VCaP (cell line): ENCODE measurements around the gene CFAP73.

ENCODE experiments used
- H3K27ac ChIP-seq: fragments of 450-650 bp; 2 replicates; pipeline ENCODE4 v1.5.1; 2017
- CTCF ChIP-seq: fragments of 450-650 bp; conservative IDR thresholded peaks from 2 replicates; pipeline ENCODE4 v1.5.1; 2017; ENCODE audit warnings: mild to moderate bottlenecking, moderate library complexity

CFAP73 gene

GRCh38 chr12:113155060-113155459 is 5.5 kb downstream of the CFAP73 start:
- no peak for TF ChIP-seq CTCF
- no peak overlapping the region for H3K27ac ChIP-seq

DNA sequence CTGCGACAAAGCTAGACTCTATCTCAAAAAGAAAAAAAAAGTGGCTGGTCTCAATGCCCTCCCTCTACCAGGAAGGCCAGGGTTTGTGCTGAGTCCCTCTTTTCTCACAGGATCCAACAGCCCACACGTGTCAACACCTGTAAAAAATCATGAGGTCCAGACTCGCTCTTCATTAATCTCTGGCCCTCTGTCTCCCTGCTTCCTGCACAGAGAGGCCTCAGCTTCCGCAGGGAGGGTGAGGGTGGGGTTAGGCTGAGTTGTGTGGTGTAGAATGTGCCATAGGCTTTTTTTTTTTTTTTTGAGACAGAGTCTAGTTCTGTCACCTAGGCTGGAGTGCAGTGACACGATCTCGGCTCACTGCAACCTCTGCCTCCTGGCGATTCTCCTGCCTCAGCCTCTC is 6.1 kb downstream of the CFAP73 start:
- no peak for TF ChIP-seq CTCF
- H3K27ac ChIP-seq, result no peak overlapping the region

DNA sequence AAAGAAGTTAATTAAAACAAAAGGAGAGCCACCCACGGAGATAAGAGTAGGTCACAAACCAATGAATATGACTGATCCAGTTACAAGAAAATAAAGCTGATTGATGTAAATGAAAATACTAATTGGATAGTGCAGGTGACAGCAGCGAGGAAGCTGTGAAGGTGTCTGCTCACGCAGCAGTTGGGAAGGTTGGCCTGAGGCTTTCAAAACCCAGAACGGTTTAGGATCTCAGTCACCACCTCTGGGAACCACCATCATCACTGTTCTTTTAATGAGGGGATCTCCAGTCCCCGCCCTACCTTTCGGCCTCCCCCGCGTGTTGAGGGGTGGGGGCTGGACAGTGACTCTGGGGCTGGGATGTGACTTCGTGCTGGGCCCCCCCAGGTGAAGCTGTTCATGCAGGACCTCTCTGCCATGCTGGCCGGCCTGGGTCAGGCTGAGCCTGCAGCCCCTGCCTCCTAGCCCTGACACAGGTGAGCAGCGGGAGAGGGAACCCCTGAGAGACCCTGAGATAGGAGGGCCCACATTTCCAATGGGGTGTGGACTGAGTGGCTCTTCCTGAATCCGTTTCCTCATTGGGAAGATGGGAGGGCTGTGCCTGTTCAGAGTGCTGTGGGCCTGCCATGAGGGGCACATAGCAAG is 7.8 kb downstream of the CFAP73 start:
- no peak overlapping the region for H3K27ac ChIP-seq

DNA sequence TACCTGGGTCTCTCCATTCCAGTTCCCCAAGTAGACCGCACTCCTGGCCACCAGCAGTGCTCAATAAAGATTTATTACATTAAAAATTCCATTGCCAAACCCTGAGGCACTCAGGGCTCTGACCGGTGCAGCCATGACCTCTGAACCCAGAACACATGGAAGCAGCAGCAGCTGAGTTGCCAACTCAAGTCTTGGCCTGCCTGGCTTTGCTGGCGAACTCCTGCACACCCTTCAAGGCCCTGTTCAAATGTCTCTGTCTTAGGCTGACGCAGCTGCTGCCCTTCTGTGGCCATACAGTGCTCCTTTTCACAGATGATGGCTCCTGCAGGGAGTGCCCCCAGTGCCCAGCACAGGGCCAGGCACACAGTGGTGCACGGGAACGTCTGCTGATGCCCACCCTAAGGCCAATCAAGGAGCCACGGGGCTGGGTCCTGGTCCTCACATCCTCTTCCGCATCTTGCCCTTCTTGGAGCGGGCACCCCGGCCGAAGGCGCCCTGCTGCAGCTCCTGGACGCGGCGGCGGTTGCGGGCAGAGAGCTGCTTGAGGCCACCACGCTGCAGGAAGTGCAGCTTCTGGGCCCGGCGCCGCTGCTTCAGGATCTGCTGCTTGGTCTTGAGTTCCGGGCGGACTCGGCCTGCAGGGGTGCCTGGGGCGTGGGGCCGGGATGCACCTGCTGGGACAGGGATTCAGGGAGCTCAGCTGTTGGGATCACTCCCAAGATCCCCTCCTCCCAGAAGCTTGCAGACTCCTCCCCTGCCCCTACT is 9.1 kb downstream of the CFAP73 start:
- H3K27ac ChIP-seq, result no peak overlapping the region
- TF ChIP-seq CTCF, result no peak

More for the DNA sequence above, 7.8 kb downstream of the CFAP73 start:
- TF ChIP-seq CTCF, result no peak

DNA sequence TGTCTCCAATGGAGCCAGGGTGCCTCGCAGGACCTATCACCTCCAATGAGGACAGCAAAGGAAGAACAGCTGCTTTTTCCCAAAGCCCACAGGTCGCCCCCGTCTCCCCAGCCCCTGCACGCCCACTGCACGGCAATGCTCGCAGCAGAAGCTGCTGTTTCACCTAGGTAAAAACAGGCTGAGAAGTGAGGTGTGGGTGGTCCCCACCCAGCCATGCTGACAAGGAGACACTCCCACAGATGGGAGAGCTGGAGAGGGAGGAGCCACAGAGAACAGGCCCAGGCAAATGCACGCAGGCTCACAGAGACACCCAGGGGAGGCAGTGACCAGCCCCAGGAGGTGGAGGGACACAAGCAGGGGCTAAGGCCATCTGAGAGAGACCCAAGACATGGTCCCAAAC is 10.4 kb downstream of the CFAP73 start:
- TF ChIP-seq CTCF, result no peak
- H3K27ac ChIP-seq, result no peak overlapping the region

DNA sequence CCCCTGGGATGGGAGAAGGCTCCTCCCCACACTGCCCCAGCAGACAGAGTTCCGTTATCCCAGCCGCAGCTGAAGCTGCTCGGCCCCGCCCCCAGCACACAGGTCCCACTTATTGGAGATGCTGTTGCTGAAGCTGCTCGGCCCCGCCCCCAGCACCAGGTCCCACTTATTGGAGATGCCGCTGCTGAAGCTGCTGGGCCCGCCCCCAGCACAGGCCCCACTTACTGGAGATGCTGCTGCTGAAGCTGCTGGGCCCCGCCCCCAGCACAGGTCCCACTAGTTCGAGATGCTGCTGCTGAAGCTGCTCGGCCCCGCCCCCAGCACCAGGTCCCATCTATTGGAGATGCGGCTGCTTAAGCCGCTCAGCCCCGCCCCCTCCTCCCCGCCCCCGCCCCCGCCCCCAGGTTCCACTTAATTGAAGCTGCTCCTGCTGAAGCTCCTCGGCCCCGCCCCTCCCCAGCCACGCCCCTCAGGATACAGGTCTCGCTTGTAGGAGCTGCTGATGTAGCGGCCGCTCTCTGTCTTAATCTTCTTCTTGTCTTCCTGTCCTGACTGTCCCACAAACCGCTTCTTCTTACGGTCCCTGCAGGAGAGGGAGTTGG is 12.0 kb downstream of the CFAP73 start:
- no peak for TF ChIP-seq CTCF
- no peak overlapping the region for H3K27ac ChIP-seq
